Measurements from ENCODE around the gene R3HCC1L. TPM values are rescaled to one million over a fixed set of nuclear protein-coding genes. Genes with fewer than 3 reads are reported as not detected.

R3HCC1L gene
- polyA plus RNA-seq, 4 donors: 10.0 to 23.1 (median 21.0) TPM

DNA sequence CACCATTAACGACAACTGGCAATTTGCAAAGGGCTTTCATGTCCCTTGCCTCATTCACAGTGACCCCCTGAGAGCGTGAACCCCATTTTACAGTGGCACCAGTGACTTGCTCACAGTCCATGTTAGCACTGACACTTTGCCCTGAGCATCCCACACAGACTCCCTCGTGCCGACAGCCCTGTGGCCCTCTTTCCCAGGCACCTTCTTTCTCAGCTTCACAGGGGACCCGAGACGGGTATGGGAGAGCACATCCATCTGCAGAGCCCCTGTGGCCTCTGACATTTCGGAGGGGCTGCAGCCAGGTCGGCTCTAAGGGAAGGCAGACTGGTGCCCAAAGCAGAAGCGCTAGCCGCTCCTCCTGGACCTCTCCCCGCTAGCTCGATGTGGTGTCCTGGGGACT, 122.7 kb downstream of the R3HCC1L start:
- no peak for DNase-seq (ENCODE audit: low read depth in 4 of 4, low spot score in 3 of 4)

DNA sequence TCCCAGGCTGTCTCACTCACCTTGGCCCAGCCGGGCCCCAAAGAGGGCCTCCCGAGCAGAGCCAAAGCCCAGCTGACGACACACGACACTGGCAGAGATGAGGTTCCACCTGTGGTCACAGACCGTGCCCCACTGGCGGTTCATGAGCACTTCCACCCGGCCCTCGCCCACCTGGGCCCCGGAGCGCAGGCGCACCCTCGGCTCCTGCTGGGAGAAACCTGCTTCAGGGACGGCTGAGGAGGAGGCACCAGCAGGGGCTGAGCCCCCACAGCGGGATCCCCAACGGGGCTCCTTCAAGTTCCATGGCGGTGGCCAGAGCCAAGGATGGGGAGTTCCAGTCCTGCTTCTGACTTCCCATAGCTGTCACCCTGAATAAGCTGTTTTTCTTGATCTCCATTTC, 123.5 kb downstream of the R3HCC1L start:
- no peak for DNase-seq (ENCODE audit: low read depth in 4 of 4, low spot score in 3 of 4)

DNA sequence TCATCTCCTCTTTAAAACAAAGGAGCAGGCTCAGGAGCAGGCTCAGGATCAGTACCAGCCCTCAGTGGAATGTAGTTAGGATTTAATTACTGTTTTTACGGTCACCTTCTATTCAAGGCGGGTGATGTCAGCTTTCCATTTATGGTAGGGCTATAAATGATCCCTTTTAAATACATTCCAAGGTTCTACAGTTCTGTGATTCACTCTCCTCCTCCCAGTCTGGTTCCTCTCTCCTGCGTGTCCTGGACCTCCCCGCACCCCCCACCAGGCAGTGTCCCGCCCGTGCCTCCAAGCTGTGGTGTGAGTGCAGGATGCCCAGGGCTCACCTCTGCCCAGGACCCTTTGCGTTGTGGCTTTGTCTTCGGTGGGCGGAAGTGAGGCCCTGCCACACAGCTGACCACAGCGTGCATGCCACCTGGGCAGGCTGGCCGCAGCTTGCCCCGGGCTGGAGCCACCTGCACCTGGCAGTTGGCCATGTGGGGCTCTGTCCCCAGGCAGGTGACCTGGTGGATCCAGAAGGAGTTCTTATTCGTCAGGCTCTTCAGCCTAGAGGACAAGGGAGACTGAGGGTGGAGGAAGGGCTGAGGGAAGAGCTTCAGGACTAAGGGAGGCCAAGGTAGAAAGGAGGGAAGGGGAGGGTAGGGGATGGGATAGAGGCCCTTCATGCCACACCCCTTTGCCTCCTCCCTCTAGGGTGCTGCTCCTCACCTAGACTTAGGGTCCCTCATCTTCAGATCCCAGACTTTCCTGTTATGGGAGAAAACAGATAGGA, 124.4 kb downstream of the R3HCC1L start:
- DNase-seq (ENCODE audit: low read depth in 4 of 4, low spot score in 3 of 4): no peak

DNA sequence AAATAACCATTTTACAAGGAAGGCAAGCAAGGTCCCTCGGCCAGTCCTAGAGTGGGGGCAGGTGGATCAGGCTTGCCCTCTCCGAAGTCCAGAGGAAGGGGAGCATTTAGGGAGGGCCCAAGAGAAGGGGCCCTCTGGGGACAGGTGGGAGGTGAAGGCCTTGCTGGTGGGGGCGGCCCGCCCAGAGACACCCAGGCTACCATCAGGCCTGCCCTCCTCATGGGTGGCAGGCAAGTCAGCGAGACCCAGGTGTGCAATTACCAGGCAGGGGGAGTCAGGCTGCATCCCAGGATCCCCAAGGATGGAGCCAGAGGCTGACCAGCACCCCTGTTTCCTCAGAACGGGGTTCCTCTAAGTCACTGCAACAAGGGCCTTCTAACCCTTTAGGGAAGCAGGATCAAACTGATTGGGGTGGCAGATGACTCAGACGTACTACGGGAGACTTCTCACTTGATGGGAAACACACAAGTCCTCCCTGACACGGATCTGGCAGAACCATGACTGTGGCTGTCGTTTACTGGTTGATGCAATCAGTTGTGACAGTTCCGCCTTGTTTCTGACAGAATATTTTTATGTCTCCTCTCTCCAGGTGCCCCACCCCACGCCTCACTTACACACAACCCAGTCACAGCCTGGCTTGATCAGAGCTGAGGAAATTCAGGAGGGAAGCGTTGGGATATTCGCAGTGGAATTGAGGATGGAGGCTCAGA, 125.3 kb downstream of the R3HCC1L start:
- no peak for DNase-seq (ENCODE audit: low read depth in 4 of 4, low spot score in 3 of 4)

DNA sequence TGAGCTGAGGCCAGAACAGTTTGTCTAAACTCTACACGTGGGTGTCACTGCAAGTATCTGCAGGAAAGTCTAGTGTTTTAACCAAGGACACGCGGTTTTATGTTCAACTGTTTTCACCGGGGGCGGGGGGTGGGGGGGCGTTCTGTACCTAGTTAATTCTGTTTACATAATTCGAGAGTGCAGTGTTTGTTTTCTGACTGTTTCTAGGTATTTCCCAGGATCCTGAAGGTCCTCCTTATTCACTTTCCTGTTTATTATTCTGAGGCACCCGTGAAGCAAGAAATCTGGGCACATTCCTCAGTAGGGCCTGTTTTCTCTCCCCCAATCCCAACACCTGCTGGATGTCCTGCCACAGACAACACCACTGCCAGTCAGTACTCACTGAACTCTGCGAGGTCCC, 125.9 kb downstream of the R3HCC1L start:
- no peak for DNase-seq (ENCODE audit: low read depth in 4 of 4, low spot score in 3 of 4)

DNA sequence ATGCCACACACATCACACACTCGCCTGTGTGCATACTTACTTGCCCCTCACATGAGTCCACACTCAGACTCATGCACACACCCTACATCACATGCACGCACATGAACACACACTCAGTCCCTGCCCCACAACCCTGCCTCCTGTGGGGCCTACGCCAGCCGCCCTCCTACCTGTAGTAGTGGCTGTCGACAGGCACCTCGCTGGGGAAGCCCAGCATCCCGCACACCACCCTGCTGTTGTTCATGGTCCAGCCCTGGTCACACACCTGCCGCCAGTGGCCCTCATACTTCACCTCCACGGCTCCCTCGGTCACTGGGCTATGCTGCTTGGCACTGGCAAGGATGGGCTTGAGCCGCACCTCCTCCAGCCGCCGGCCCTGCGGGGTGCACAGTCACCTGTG, 126.3 kb downstream of the R3HCC1L start:
- DNase-seq (ENCODE audit: low read depth in 4 of 4, low spot score in 3 of 4): no peak

DNA sequence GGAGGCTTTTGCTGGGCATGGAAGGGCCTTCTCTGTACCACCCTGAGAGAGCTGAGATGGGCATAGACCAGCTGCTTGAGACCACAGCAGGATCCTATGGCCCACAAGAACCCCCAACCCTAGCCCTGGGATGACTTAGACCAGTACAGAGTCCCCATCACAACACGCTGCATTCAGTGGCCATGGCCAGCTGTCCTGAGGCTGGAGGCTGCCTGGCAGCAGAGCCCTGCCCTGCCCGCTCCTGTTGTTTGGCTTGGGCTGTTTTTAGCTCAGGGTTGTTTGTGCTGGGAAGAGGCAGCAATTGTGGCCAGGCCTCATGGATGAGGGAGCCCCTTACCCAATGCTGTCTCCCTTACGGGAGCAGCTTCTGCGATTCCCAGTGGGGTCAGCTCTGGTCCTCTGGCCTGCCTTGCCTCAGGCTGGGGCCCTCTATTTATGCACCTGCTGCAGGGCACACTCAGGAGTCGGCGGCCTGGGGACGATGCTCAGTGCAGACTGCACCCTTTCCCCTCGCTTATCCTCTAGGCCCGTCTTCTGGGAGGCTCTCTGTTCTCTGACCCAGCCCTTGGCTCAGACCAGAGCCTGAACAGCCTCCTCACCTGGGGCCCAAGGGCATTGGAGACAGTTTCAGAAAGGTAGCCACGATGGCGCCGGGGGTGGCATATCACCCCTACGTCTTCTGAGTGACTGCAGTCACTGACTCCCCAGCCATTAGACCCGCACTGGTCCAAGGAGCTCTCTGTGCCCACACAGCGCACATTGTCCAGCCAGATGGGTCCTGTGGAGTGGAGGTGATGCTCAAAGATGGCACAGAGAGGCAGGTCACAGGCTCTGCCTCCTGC, 127.2 kb downstream of the R3HCC1L start:
- no peak for DNase-seq (ENCODE audit: low read depth in 4 of 4, low spot score in 3 of 4)

DNA sequence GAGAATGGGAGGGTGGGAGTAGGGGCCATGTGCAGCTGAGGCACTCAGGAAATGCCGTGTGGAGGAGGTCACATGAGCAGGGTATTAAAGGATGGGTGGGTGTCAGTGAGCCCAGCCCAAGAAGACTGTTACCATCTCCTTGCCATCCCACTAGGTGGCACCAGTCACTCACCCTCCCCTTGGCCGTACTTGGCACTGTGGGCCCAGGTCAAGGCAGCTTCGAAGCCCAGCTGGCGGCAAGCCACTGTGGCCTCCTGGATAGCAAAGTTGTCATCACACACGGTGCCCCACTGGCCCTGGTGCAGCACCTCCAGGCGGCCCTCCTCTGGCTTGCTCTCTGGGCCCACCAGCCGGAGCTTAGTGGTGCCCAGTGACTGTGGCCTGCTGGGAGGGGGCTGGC, 128.1 kb downstream of the R3HCC1L start:
- no peak for DNase-seq (ENCODE audit: low read depth in 4 of 4, low spot score in 3 of 4)

DNA sequence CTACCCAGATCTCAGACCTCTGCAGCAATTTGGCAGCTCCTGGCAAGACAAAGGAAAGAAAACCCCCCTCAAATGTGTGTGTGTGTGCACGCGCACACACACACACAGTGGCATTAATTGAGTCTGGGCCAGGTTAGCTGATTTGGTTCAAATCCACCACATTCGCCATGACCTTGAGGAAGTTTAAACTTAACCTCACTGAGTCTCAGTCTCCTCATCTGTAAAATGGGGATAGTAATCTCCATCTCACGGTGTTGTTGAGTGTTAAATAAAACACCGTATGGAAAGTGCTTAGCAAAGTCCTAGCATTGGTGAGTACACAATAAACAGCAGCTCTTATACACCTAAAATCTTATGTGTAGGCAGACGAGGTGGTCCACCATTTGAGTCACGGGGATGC, 128.6 kb downstream of the R3HCC1L start:
- DNase-seq (ENCODE audit: low read depth in 4 of 4, low spot score in 3 of 4): no peak

DNA sequence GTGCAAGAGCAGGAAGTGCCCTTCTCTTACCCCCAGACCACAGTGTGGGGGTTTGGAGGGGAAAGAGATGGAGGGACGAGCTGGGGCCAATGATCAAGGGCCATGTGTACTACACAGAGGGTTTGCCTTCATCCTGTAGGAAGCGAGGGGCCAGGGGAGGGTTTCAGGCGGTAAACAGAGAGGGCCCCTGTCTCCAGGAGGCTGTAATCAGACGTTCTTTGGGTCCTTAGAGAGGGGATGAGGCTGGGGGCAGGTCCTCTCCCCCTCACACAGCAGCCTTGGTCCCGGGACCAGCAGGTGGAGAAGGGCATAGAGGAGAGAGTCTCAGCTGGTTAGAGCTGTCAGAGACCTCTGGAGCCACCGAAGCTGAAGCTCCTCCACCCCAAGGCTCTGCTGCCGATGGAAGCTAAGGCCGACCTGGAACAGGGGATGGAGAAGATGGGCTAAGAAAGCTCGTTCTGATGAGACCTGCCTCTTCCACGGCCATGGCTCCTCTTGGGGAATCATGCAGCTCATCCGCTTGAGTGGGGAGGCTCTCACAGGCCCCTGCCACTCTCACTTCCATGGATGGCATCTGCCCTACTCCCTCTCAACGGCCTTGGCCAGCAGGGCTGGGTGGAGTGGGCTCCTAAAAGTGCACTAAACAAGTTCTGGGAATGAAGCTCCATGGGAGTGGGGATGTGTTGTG, 130.1 kb downstream of the R3HCC1L start:
- DNase-seq (ENCODE audit: low read depth in 4 of 4, low spot score in 3 of 4): no peak

DNA sequence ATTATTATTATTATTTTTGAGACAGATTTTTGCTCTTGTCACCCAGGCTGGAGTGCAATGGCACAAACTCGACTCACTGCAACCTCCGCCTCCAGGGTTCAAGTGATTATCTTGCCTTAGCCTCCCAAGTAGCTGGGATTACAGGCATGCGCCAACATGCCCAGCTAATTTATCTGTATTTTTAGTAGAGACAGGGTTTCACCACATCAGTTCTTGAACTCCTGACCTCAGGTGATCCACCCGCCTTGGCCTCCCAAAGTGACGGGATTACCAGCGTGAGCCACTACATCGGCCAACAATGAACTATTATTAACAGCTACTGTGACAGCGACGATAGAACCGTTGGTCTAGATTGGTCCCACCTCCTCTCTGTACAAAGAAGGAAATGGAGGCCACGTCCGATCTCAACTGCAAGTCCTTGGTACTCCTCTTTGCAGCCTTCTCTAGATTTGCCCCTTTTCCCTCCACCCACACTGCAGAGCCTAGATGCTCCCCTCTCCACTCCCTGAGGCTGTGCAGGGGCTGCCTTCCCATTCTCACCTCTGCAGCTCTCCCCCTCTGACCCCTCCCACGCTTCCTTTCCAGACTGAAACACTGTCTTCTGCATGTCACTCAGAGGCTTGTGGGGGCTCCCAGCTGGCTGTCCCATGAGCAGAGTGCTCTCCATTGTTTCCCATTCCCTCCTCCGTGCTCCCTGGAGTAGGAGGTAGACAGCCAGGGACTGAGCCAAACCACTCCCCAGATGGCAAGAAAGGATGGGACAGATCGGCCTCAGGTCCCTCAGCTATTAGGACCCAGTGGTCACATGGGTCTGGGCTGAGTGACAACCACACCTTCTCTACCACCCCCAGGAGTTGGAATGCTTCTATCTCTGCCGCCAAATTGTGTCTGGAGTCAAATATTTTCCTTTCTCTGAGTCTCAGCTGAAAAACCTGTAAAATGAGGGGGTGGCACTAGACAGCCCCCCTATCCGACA, 131.2 kb downstream of the R3HCC1L start:
- no peak for DNase-seq (ENCODE audit: low read depth in 4 of 4, low spot score in 3 of 4)

DNA sequence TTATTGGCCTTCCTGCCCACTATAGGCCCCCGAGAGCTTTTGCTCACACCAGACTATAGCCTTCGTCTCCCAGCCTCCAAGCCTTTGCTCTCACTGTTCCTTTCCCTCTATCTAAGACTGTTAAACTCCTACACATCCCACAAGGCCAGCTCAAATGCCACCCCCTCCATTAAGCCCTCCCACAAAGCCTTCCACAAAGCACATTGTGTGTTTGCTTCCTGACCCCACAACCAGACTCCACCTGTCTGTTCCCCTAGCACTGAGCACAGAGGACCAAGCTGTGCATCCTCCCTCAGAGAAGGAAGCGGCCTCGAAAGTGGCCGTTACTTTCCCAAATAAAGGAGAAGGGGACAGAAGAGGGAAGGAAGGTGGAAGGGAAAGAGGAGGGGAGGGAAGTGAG, 132.2 kb downstream of the R3HCC1L start:
- DNase-seq (ENCODE audit: low read depth in 4 of 4, low spot score in 3 of 4): no peak

DNA sequence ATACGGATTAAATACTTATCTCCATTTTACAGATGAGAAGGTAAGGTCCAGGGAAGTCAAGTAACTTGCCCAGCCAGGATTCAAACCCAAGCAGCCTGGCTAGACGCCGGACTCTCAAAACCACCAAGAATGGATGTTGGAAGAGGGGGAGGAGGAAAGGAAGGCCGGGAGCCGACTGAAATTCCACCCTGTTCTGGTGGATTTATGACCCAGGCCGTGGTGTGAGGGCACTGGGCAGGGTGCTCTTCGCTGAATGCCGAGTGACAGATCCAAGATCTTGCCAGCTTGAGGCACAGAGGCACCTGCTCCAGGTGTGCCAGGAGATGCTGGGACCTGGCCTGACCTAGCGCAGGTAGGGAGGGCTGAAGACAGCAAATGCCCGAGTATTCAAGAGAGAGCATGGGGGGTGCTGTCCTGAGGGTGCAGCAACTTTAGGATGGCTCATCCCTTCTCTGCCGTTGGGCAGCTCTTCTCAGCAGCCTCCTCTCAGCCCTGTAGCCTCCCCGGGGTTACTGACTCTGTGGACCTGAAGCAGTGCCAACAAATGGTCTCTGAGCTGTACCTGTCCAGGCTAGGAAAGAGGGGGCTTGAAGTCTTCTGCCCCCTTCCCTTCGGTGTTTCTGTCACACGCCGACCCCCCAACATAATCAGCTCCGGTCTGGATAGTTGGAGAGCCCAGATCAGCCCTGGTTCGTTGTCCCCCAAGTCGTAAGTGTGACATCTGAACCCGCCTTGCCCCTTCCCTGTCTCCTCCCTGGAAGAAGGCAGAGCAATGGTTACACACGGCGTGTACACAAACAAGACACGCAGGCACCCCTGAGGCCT, 132.8 kb downstream of the R3HCC1L start:
- no peak for DNase-seq (ENCODE audit: low read depth in 4 of 4, low spot score in 3 of 4)

DNA sequence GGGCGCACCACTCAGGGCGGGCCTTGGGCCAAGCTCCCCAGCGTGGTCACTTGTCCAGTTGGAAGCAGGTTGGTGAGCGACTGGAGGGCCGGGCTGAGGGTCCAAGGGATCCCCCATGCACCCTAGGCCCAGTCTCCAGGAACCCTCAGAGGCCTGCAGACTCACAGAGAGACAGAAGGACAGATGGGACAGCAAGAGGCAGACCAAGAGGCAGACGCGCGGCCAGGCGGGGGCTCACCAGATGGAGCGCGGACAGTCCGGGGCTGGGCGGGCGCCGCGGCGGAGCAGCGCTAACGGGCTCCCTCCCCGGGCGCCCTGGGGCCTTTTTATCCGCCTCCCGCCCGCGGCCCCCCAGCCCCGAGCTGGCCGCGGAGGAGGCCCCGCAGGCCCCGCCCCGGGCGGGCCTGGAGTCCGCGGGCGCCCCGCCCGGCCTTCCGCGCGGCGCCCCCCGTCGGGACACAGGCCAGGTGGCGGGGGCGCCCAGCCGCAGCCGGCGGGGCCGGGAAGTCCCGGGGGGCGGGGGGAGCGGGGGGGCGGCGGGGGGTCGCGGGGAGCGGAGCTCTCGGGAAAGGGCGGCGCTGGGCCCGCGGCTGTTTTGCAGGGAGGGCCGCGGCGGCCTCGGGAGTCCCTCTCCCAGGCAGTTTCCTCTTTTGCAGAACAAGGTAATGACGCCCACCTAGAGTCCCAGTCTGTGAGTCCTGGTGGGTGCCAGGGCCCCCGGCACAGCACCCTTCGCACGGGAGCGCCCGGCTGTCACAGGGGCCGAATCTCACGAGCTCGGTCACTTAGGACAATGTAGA, 133.6 kb downstream of the R3HCC1L start, which contains the start of gene LOXL4:
Gene LOXL4, minus strand, starts transcription at position 301 of the 800 bp plus-strand sequence. CDS start 5,175 bp downstream, outside the sequence.
- no peak for DNase-seq (ENCODE audit: low read depth in 4 of 4, low spot score in 3 of 4)

DNA sequence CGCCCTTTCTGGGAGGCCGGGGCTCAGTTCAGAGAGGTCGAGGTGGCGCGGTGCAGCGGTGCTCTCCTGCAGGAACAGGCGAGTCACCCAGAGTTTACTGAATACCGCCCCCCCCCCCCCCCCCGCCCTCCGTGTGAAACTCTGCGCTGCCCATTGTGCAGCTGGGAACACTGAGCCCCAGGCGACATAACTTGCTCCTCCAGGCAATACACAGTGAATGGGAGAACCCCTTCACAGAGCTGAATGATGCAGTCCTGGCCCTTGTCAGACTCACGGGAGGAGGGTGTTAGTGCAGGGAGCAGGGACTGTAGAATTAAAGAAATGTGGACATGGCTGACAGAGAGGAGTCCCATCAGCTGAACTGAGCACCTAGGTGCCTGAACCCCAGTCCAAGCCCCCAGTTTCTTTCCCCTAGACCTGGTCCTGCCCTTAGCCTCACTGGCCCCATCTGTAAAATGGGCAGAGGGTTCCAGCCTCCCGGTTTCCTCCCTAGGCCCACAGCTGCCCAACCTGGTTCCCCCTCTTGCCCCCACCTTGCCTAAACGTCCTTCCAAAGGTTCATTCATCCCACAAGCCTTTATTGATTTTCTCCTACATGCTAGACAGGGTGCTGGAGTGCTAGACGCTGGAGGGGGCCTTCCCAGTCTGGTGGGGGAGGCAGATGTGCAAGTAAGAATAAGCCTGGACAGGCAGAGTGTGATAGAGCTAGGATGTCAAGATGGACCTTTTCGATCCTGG, 134.4 kb downstream of the R3HCC1L start:
- no peak for DNase-seq (ENCODE audit: low read depth in 4 of 4, low spot score in 3 of 4)

DNA sequence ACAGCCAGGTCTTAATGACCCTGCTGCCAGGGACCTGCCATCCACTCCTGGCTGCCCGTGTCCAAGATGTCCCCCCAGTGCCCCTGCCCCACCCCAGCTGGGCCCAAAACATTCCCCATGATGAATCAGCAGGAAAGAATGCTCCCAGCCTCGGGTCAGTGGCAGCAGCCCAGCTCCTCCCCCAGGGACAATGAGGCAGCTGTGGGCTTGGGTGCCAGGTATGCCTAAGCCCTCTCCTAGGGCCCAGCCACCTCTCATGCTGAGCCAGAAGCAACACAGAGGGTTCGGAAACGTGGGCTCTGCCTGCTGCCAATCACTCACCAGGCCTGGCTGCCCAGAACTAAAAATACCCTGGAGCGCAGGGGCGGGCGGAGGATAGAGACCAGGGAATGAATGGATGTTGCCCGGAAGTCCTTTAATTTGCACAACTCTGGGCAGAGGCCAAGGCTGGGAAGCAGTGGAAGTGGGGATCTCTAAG, 135.0 kb downstream of the R3HCC1L start:
- DNase-seq (ENCODE audit: low read depth in 4 of 4, low spot score in 3 of 4): no peak

Measured in left renal pelvis (tissue), 4 donors.